ENCODE results near the gene RASGRP4.
A peak's percentile ranks its signal among the peaks of the same experiment; 100 is the strongest.

The RASGRP4 gene

GRCh38 chr19:38361633-38362075, 64.4 kb downstream of the RASGRP4 start:
- Histone ChIP-seq H3K27ac (ENCODE audit: extremely low read depth, low read depth, low read length) (no peak overlapping the region), H3K36me3 (ENCODE audit: control insufficient read depth in 2 of 2, insufficient read depth in 1 of 2, low read length in 2 of 2) (no peaks in the 10 kb centered on the region; a peak in 1 of 3 replicates), H3K9me3 (ENCODE audit: control insufficient read depth, insufficient read depth, low read depth, low read length) (no peaks in the 10 kb centered on the region), H3K4me3 (ENCODE audit: low read depth, low read length) (peak overlapping the region; percentile 55), H3K4me1 (ENCODE audit: control insufficient read depth, insufficient read depth, low read length) (peaks cover 10% of the 10 kb centered on the region)
- CTCF ChIA-PET = interaction anchor here (0.6 to 1.4 kb wide), 7 partner anchors 12 to 170 kb away, joined by 3 to 5 read pairs (median 4); partner anchors contain the start of genes CATSPERG and PSMD8
- TF ChIP-seq, protein P1, sequence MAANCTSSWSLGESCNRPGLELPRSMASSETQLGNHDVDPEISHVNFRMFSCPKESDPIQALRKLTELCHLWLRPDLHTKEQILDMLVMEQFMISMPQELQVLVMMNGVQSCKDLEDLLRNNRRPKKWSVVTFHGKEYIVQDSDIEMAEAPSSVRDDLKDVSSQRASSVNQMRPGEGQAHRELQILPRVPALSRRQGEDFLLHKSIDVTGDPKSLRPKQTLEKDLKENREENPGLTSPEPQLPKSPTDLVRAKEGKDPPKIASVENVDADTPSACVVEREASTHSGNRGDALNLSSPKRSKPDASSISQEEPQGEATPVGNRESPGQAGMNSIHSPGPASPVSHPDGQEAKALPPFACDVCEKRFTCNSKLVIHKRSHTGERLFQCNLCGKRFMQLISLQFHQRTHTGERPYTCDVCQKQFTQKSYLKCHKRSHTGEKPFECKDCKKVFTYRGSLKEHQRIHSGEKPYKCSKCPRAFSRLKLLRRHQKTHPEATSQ (tag by site-specific recombination; IDR thresholded peaks at IDR 0.05) = no peak
- TF ChIP-seq ZNF571 (tag by site-specific recombination; IDR thresholded peaks at IDR 0.05) (no peak), ZNF335 (tag by site-specific recombination; conservative IDR thresholded peaks at IDR 0.05) (peak; percentile 97), CTCF (tag by site-specific recombination; IDR thresholded peaks at IDR 0.05) (peak; percentile 86), ZBTB17 (tag by site-specific recombination; IDR thresholded peaks at IDR 0.05) (peak; percentile 99), BCL11A (tag by site-specific recombination; IDR thresholded peaks at IDR 0.05; ENCODE audit: low read depth) (0 out of 2 replicates have a peak, but pooled peaks have one; percentile 4), ZIC2 (tag by site-specific recombination; IDR thresholded peaks at IDR 0.05) (peak; percentile 91), ZNF449 (tag by site-specific recombination; IDR thresholded peaks at IDR 0.05) (peak; percentile 82; the same call in 1 of the 2 replicates), ZNF10 (tag by site-specific recombination; IDR thresholded peaks at IDR 0.05) (no peak), KLF17 (tag by site-specific recombination; IDR thresholded peaks at IDR 0.05) (no peak), ZNF391 (tag by site-specific recombination; IDR thresholded peaks at IDR 0.05; ENCODE audit: borderline replicate concordance, low read depth) (no peak), ZNF544 (tag by site-specific recombination; IDR thresholded peaks at IDR 0.05) (no peak), OSR2 (tag by site-specific recombination; IDR thresholded peaks at IDR 0.05) (peak; percentile 69), ZNF600 (tag by site-specific recombination; IDR thresholded peaks at IDR 0.05) (peak; percentile 76; the same call in 1 of the 2 replicates), ZNF76 (tag by site-specific recombination; IDR thresholded peaks at IDR 0.05; ENCODE audit: borderline replicate concordance, low read depth) (peak; percentile 32; the same call in 1 of the 2 replicates)
- TF ChIP-seq, protein P2, sequence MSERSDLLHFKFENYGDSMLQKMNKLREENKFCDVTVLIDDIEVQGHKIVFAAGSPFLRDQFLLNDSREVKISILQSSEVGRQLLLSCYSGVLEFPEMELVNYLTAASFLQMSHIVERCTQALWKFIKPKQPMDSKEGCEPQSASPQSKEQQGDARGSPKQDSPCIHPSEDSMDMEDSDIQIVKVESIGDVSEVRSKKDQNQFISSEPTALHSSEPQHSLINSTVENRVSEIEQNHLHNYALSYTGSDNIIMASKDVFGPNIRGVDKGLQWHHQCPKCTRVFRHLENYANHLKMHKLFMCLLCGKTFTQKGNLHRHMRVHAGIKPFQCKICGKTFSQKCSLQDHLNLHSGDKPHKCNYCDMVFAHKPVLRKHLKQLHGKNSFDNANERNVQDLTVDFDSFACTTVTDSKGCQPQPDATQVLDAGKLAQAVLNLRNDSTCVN (tag by site-specific recombination; optimal IDR thresholded peaks at IDR 0.05) = peak; percentile 88
- TF ChIP-seq, protein P3, sequence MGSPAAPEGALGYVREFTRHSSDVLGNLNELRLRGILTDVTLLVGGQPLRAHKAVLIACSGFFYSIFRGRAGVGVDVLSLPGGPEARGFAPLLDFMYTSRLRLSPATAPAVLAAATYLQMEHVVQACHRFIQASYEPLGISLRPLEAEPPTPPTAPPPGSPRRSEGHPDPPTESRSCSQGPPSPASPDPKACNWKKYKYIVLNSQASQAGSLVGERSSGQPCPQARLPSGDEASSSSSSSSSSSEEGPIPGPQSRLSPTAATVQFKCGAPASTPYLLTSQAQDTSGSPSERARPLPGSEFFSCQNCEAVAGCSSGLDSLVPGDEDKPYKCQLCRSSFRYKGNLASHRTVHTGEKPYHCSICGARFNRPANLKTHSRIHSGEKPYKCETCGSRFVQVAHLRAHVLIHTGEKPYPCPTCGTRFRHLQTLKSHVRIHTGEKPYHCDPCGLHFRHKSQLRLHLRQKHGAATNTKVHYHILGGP (tag by site-specific recombination; IDR thresholded peaks at IDR 0.05) = no peak
- POLR2A ChIA-PET = interaction anchor here (0.6 to 2.8 kb wide), 15 partner anchors 8 to 1041 kb away, joined by 3 to 49 read pairs (median 4); partner anchors contain the start of genes EIF3K, FAM98C, GGN and KCNK6
